ENCODE data around the gene NPAS2.

Gene NPAS2

GRCh38 chr2:100997509-100998234 is 177.7 kb downstream of the NPAS2 start:
- no peak for DNase-seq

- no peak for DNase-seq
These were observed 178.3 kb downstream of the NPAS2 start for GRCh38 chr2:100998235-100998573.

- no peak for DNase-seq
These were observed 180.1 kb downstream of the NPAS2 start for GRCh38 chr2:100999995-101000394.

GRCh38 chr2:101001691-101002561 is 182.0 kb downstream of the NPAS2 start, which contains the start of gene RPL31:
RPL31 (plus strand) TSS chr2:101002289; CDS start chr2:101002702, 413 bp downstream.
- DNase-seq = peak; percentile 97

- DNase-seq = peak; percentile 49
These were observed 182.8 kb downstream of the NPAS2 start for GRCh38 chr2:101002562-101003277.

- DNase-seq = peak; percentile 8
These were observed 183.4 kb downstream of the NPAS2 start for GRCh38 chr2:101003278-101003775.

GRCh38 chr2:101004620-101005325 is 184.8 kb downstream of the NPAS2 start:
- no peak for DNase-seq

- DNase-seq = no peak
These were observed 186.3 kb downstream of the NPAS2 start for GRCh38 chr2:101006065-101006715.

- DNase-seq = peak; percentile 12
These were observed 187.7 kb downstream of the NPAS2 start for GRCh38 chr2:101007415-101008345.

GRCh38 chr2:101011152-101011551 is 191.2 kb downstream of the NPAS2 start:
- DNase-seq = no peak

- DNase-seq = no peak
These were observed 192.2 kb downstream of the NPAS2 start for GRCh38 chr2:101012054-101012705.

- DNase-seq = peak; percentile 63
These were observed 192.8 kb downstream of the NPAS2 start for GRCh38 chr2:101012706-101013181.

GRCh38 chr2:101014264-101014857 is 194.4 kb downstream of the NPAS2 start:
- DNase-seq = no peak

GRCh38 chr2:101017371-101017770 is 197.4 kb downstream of the NPAS2 start:
- no peak for DNase-seq

- no peak for DNase-seq
These were observed 199.0 kb downstream of the NPAS2 start for GRCh38 chr2:101018934-101019333.

- no peak for DNase-seq
These were observed 202.3 kb downstream of the NPAS2 start for GRCh38 chr2:101022221-101022620.

- no peak for DNase-seq
These were observed 203.6 kb downstream of the NPAS2 start for GRCh38 chr2:101023327-101024107.

- no peak for DNase-seq
These were observed 205.6 kb downstream of the NPAS2 start for GRCh38 chr2:101025561-101025960.

- no peak for DNase-seq
These were observed 206.3 kb downstream of the NPAS2 start for GRCh38 chr2:101026253-101026701.

All from hematopoietic multipotent progenitor cell treated with erythropoietin and hydrocortisone succinate and interleukin-3 and kit ligand, for 8 days (in vitro differentiated cells).